HTERT RPE-1 (cell line): ENCODE measurements around the gene PKN1.
"Not testable (repeated sequence)": the region's sequence is repeated elsewhere in the genome, so short reads cannot be mapped to it uniquely, and the experiment has no call there.

Experiments used
- in situ Hi-C: fragments of 300-500 bp; cut with MboI; formaldehyde crosslinking; loops from 4 replicates; pipeline ENCODE4 v1.14.3; 2020; ENCODE audit warnings: low sequenced_read_pairs

The PKN1 gene

DNA sequence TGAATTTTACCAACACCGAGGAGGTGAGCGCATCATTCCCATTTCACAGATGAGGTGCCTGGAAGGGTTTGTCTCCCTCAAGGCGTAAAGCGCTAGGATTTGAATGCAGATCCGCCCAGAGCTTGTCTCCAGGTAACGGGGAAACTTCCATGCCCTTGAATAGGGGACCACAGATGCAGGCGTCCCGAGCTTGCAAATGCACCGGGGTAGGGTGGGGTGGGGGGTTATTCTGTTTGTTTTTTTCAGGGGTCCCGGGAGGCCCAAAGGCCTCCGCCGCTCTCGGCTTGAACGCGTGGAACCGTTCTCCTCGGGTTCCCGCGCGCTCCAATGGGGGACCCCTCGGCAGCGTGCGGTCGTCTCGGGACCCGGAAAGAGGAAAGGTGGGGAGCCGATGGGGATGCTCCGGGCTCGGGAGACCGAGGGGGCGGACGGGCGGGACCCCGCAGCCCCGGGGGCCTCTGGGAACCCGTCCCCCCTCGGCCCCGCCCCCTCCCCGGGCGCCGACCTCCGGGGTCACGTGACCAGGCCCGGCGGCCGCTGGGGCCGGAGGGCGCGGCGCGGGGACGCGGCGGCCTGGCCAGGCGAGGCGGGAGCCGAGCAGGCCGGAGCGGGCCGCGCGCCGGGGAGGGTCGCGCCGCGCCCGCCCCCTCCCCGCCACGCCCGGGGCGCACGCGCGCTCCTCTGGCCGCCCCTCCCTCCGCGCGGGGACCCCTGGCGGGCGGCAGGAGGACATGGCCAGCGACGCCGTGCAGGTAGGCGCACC, at the start of gene PKN1:
TSS of gene PKN1 (plus strand) at position 516 of the 763 bp plus-strand sequence. CDS start at position 732, 216 bp downstream.
- in situ Hi-C loops: no loop called here

DNA sequence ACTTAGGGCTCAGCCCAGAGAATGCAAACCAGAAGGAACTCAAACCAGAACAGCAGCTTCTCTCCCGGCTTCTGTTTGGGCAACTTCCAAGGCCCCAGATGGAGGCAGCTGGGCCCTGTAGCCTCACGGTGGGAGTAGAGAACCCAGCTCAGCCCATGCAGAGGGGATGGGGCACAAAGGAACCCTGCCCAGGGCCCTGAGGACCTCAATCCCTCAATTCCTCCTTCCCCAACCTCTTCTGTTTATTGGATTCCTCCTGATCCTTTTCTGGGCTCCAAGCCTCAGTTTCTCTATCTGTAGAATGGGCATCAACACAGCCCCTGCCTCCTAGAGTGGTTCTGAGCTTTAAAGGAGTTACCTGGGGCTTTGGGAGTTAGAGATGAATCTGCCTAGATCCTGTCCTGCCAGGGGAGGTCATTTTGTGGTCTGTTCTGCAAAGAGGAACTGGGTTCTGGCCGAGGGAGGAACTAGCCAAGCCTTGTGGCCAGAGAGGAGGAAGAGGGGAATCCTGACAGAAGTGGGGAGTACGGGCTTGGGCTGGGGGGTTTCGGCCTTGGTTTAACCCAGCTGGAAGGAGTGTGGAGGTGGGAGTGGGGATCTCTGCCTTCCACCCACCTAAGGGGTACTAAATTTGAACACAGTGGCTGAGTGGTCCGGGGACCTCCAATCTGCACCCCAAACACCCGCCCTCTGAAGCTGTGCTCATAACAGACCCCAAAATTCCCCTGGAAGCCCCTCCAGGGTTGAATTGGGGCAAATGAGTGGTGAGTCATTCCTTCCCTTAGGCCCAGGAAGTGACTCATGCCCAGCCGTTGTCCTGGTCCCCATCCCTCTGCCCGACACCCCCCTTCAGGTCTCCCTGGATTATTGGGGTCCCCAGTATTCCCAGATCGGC, 49.2 kb upstream of the PKN1 start:
- in situ Hi-C loops: no loop called here

DNA sequence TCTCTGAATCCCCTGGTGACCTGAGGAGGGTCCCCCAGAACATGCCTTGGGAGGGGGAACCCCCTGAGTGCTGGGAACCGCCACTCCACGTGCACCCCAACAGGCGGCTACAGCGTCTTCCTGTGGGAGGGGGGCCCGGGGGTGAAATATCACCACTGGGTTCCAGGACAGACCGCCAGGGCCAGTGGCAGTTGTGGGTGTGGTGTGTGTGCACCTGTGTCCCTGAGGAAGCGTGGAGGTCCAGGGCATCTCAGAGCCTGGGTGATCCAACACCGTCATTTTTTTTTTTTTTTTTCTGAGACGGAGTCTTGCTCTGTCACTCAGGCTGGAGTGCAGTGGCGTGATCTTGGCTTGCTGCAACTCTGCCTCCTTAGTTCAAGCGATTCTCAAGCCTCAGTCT, 47.6 kb upstream of the PKN1 start:
- in situ Hi-C loops: no loop called here

DNA sequence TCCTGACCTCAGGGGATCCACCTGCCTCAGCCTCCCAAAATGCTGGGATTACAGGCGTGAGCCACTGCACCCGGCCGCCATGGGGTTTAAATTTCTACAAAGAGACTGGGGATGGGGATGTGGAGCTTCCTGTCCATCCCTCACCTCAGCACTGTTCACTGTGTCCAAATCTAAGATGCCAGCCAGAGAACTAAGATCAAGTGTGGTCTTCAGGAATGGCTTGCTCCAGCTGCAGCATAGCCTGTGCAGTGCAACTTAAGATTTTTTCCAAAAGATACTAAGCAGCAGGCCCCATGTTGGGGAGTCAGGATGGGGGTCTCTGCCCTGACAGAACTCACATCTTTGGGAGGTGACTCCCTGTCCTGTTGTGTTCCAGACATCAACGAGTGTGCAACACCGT, 42.6 kb upstream of the PKN1 start:
- in situ Hi-C loops: no loop called here

DNA sequence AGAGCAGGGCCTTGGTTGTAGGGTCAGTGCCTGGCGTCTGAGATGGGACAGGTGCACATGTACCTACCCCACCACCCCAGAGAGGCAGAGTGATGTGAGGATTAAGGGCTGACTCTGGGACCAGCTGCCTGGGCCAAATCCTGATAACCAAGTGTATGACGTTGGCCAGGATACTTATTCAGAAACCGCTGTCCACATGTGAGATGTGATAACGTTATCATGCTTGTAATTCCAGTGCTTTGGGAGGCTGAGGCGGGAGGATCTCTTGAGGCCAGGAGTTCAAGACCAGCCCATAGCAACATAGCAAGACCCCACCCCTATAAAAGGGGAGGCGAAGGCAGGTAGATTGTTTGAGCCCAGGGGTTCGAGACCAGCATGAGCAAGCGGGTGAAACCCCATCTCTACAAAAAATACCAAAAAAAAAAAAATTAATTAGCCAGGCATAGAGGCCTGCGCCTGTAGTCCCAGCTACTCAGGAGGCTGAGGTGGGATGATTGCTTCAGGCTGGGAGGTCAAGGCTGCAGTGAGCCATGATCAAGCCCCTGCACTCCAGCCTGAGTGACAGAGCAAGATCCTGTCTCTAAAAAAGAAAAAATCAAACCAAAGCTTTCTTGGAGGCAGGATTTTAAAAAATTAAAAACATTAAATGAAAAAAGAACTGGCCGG, 41.8 kb upstream of the PKN1 start:
- in situ Hi-C loops: no loop called here

DNA sequence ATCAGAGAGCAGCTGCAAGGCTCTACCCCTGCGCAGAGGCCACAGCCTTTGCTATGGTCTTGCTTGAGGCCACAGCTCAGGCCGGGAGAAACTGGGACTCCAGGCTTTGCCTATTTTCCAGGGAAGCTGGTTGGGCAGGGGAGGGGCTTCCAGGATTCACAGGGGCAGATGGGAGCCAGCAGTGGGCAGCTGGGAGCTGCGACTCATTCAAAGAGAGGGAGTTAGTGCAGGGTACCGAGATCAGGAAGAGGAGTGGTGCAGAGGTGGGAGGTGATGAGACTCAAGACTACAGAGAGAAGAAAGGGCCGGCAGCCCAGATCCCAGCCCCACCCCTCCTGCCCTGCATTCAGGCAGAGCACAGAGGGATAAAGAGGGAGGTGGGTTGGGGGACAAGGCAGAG, 39.8 kb upstream of the PKN1 start:
- in situ Hi-C loops: no loop called here

DNA sequence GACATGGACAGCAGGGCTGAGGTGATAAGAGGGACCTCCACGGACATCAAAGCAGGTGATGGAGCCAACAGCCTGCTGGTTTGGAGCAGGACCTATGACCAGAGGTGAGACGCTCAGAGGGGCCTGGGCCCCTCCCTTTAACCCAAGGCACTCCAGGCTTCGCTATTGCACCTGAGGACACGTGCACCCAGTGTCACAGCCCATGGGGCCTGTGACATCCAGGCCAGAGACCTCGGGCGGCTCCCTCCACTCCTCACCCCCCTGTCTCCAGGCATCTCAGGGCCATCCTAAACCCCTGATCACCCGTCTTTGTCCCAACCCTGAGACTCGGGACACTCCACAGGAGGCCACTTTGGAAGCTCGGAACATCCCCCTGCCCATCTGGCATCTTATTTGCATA, 38.9 kb upstream of the PKN1 start:
- in situ Hi-C loops: no loop called here

DNA sequence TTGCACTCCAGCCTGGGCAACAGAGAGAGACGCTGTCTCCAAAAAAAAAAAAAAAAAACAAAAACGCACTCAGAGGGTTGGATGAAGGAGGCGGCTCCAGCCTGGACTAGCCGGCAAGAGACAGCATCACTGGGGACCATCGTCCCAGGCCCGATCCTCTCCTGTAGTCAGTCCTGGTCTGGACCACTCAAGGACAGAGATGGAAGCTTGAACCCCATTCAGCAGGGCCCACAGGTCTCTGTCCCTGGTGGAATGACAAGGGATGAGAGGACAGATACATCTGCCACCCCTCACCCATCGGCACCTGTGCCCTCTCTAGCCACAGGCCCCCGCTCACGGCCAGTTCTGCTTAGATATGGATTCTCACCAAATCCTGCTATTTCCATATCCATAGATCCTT, 37.8 kb upstream of the PKN1 start:
- in situ Hi-C loops: no loop called here

DNA sequence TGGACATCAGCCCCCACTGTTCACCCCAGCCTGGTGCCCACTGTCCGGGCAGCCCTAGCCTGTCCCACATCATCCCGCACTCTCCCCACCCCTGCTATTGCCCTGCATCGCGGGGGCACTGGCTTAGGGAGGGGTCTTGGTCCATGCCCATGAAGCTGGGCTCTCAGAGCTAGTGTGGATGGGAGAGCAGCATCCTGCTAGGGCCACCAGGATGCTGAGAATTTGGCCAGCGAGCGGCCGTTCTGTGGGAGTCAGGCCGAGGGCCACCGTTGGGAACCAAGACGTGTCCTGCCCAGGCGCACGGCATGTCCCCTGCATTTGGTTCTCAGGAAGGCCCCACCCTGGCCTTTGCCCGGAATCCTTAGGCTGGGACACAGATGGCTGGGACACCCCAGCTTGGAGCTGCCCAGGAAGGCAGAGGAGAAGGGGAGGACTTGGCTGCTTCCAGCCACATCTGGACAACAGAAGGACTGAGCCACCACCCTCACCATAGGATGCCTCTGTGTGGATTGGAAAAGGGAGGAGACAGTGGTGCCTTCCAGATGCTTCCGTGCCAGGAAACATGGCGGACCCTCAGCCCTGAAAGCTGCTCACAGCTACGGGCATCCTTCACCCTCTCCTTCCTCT, 37.3 kb upstream of the PKN1 start:
- in situ Hi-C loops: no loop called here

DNA sequence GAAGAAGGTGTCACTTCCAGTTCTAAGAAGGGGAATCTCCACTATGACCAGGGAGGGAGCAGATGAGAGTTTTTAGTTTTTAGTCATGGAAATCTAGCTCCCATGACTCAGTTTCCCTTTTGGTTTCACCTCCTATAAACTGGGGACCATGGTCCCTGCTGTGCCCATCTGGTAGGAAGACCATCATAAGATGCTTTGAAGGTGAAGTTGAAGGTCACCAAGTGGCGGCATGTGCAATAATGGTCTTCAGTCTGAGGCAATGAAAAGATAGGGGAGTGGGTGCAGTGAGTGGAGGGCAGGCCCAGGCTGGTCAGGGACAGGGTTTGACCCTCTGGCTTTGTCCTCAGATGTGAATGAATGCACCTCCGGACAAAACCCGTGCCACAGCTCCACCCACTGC, 36.4 kb upstream of the PKN1 start:
- in situ Hi-C loops: not testable (repeated sequence)

DNA sequence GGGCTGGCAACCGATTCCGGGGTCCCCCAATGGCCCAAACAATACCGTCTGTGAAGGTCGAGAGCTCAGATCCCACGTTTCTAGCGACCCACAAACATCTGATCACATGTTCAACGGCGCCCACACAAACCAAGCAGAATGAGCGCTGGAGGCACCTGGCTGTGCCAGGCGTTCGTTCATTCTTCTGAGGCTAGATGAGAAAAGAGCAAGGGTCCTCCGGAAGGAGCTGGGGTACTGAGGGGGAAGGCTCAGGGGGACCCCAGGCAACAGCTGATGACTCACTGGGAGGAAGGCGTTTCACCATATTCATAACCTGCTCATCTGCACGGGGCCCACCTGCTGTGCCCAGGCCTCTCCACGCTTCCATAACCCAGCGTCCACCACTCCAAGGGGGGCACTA, 35.9 kb upstream of the PKN1 start:
- in situ Hi-C loops: not testable (repeated sequence)

DNA sequence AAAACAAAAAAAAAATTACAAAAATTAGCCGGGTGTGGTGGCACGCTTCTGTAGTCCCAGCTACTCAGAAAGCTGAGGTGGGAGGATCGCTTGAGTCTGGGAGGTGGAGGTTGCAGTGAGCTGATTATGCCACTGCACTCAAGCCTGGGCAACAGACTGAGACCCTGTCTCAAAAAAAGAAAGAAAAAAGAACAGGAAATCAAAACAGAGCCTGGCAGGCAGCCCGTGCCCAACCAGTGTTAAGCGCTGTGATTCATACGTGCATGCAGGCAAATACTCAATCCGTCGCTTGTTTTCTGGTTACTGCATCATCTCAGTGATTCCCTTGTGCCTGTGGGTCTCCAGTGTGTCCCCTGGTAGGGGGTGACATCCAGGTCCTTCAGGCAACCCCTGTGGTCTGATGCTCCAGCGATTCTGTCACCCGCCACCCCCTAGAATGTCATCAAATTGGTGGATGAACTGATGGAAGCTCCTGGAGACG, 32.1 kb upstream of the PKN1 start:
- in situ Hi-C loops: no loop called here

DNA sequence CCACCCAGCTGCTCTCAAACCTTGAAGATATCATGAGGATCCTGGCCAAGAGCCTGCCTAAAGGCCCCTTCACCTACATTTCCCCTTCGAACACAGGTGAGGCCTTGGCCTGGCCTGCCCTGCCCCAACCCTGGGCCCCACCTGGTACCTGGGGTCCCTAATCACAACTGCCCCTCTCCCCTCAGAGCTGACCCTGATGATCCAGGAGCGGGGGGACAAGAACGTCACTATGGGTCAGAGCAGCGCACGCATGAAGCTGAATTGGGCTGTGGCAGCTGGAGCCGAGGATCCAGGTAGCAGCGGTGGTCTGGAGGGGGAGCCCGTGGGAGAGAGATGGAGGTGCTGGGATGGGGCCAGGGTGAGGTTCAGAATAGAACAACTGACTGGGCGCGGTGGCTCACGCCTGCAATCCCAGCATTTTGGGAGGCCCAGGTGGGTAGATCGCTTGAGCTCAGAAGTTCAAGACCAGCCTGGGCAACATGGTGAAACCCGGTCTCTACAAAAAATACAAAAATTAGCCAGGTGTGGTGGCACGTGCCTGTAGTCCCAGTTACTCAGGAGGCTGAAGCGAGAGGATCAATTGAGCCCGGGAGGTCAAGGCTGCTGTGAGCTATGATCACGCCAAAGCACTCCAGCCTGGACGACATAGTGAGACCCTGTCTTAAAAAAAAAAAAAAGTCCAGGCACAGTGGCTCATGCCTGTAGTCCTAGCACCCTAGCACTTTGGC, 31.5 kb upstream of the PKN1 start:
- in situ Hi-C loops: no loop called here

DNA sequence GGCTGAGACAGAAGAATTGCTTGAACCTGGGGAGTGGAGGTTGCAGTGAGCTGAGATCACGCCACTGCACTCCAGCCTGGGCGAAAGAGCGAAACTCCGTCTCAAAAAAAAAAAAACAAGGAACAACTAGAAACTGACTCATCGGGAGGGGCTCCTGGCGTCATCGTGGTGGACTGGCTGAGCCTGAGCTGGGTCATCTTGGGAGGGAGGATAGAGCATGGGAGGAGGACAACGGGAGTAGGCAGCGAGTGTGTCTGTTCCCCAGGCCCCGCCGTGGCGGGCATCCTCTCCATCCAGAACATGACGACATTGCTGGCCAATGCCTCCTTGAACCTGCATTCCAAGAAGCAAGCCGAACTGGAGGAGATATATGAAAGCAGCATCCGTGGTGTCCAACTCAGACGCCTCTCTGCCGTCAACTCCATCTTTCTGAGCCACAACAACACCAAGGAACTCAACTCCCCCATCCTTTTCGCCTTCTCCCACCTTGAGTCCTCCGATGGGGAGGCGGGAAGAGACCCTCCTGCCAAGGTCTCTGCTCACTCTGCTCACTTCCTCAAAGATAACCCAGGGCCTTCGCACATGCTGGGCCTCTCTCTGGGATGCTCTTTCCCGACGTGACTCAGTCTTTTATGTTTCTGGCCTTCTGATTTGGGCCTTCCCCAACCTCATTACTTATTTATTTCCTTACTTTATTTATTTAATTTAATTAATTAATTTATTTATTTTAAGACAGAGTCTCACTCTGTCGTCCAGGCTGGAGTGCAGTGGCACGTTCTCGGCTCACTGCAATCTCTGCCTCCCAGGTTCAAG, 30.6 kb upstream of the PKN1 start:
- in situ Hi-C loops: no loop called here

DNA sequence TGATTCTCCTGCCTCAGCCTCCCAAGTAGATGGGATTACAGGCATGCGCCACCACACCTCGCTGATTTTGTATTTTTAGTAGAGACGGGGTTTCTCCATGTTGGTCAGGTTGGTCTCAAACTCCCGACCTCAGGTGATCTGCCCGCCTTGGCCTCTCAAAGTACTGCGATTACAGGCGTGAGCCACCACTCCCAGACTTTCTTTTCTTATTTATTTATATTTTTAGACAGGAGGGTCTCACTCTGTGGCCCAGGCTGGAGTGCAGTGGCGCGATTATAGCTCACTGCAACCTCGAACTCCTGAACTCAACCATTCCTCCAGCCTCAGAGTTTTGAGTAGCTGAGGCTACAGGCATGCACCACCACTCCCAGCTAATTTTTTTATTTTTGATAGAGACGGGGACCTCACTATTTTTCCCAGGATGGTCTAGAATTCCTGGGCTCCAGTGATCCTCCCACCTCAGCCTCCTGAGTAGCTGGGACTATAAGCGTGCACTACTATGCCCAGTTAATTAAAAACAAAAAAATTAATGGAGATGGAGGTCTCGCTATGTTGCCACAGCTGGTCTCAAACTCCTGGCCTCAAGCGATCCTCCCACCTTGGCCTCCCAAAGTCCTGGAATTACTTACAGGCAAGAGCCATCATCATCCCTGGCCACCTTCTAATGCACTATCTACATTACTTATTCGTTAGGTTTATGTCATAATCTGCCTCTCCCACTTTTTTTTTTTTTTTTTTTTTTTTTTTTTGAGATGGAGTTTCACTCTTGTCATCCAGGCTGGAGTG, 29.8 kb upstream of the PKN1 start:
- in situ Hi-C loops: not testable (repeated sequence)

DNA sequence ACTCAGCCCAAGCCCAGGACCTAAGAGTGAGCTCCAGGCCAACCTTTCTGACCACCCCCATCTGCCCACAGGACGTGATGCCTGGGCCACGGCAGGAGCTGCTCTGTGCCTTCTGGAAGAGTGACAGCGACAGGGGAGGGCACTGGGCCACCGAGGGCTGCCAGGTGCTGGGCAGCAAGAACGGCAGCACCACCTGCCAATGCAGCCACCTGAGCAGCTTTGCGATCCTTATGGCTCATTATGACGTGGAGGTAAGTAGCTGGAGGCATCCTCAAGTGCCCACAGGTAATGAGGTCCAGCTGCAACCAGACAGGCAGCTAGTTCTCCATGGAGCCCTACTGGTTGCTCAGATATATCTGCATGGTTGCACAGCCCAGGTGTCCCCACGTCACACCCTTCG, 28.8 kb upstream of the PKN1 start:
- in situ Hi-C loops: no loop called here

DNA sequence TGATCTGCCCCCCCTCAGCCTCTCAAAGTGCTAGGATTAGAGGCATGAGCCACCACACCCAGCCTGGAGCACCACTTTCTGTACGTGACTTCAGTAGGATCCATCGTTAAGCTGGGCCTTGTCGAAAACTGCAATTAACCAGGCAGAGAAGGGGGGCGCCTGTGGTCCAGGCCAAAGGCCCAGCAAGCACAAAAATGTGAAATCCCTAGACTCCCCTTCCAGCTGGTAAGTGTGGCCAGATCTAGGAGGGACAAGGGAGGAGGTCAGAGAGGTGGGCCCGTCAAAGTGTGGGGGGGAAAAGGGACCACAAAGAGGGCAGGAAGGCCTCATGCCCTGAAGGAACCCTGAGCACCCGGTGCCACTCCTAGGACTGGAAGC, 27.7 kb upstream of the PKN1 start:
- in situ Hi-C loops: no loop called here

DNA sequence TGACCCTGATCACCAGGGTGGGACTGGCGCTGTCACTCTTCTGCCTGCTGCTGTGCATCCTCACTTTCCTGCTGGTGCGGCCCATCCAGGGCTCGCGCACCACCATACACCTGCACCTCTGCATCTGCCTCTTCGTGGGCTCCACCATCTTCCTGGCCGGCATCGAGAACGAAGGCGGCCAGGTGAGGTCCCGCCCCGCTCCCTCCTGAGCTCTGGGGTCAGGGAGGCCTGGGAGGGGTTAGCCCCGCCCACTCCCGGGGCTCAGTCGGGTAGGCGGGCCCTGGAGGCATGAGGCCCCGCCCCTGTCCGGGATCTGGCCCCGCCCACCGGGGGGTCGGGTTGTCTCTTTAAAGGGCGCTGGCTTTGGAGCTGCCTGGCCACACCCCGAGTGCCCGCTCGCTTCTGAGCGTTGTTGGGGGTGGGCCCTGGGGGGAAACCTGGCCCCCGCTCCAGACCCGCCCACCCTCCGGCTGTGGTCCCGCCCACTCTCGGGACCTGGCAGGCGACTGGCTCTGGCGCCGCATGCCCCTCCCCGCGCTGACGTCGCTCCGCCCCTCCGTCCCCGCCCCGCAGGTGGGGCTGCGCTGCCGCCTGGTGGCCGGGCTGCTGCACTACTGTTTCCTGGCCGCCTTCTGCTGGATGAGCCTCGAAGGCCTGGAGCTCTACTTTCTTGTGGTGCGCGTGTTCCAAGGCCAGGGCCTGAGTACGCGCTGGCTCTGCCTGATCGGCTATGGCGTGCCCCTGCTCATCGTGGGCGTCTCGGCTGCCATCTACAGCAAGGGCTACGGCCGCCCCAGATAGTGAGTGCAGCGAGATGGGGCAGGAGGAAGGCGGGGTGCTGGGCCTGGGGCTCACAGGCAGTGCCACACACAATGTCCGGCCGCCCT, 27.1 kb upstream of the PKN1 start:
- in situ Hi-C loops: no loop called here
